K562 (cell line): Measurements from ENCODE around the gene LRRC4C. TPM values are rescaled to one million over a fixed set of nuclear protein-coding genes. Genes with fewer than 3 reads are reported as not detected.

Source experiments
- ATAC-seq: fragments of 200-7000 bp; cut with Tn5 transposase; 3 replicates; pipeline ENCODE4 v1.9.1; 2020; ENCODE audit warnings: moderate library complexity
- BruUV-seq: library from RNA; stranded (reverse); fragments of 400-500 nt; replicated peaks from 2 replicates; lab custom pipeline; 2021; lab: Mats Ljungman, UMichigan
- CTCF ChIA-PET: fragments of 300-600 bp; formaldehyde crosslinking; extraction: SDS; loops from one replicate; lab custom pipeline; 2021; ENCODE audit warnings: low intra/inter-chr PET ratio; lab: Yijun Ruan, JAX
- POLR2A ChIA-PET: fragments of 300-600, 350-650 bp; sonication (Branson Sonifier 250); formaldehyde crosslinking; extraction: SDS; loops from one replicate; lab custom pipeline; 2021; ENCODE audit warnings: antibody characterized with exemption, inconsistent platforms; lab: Yijun Ruan, JAX
- DNase-seq, 4 experiments: peaks; one replicate each; pipeline versions ENCODE4 v3.0.0 to v3.0.0-alpha.2; 2011 to 2018; ENCODE audit warnings: low spot score in 3 of 4, mixed read lengths in 3 of 4; ENCODE audit errors: extremely low read depth in 1 of 4
- FAIRE-seq: peaks from 2 replicates; lab custom pipeline; 2011; peaks lifted over from hg19 to GRCh38; lab: Jason Lieb, UNC
- H2AFZ ChIP-seq: 2 replicates; pipeline ENCODE4 v1.6.0; 2011; ENCODE audit warnings: low read depth, low read length, control low read depth, inconsistent platforms
- H3K27ac ChIP-seq: fragments of 200-600 bp; 3 replicates; pipeline ENCODE4 v1.8.0; 2011; ENCODE audit warnings: low read depth, mild to moderate bottlenecking, control low read depth, inconsistent platforms, low read length, moderate library complexity, mixed read lengths; ENCODE audit errors: extremely low read depth
- H3K27me3 ChIP-seq, 2 experiments: fragments of 300-600 bp in 1 of 2; 2 replicates in 1 of 2; 3 replicates in 1 of 2; pipeline versions ENCODE4 v1.6.0 to v1.8.0; 2011; ENCODE audit warnings: inconsistent platforms in 2 of 2, low read length in 2 of 2, mild to moderate bottlenecking in 1 of 2, mixed read lengths in 1 of 2, moderate library complexity in 1 of 2; ENCODE audit not compliant: control insufficient read depth in 2 of 2, insufficient read depth in 2 of 2
- H3K36me3 ChIP-seq: fragments of 300-600 bp; 3 replicates; pipeline ENCODE4 v1.8.0; 2011; ENCODE audit warnings: mild to moderate bottlenecking, low read length, inconsistent platforms; ENCODE audit not compliant: control insufficient read depth, insufficient read depth
- H3K4me1 ChIP-seq, 2 experiments: fragments of 200-600 bp in 1 of 2; replicated peaks in 1 of 2; 2 replicates in 1 of 2; 3 replicates in 1 of 2; pipeline versions ENCODE4 v1.5.1 to v1.8.0; 2011; ENCODE audit warnings: inconsistent platforms in 2 of 2, low read length in 2 of 2, mild to moderate bottlenecking in 1 of 2, mixed read lengths in 1 of 2, moderate library complexity in 1 of 2; ENCODE audit not compliant: control insufficient read depth in 2 of 2, insufficient read depth in 2 of 2
- H3K4me2 ChIP-seq: 2 replicates; pipeline ENCODE4 v1.6.1; 2011; ENCODE audit warnings: low read length, control low read depth, inconsistent platforms, mixed read lengths; ENCODE audit not compliant: insufficient read depth
- H3K4me3 ChIP-seq: fragments of 200-600 bp; sonication (generic), shearing (Covaris generic); 2 replicates; pipeline ENCODE4 v1.5.1; 2016; ENCODE audit warnings: control low read depth, inconsistent platforms
- H3K79me2 ChIP-seq: fragments of 200-600 bp; 3 replicates; pipeline ENCODE4 v1.8.0; 2011; ENCODE audit warnings: low read length, inconsistent platforms; ENCODE audit not compliant: control insufficient read depth, insufficient read depth
- H3K9ac ChIP-seq, 2 experiments: 2 replicates each; pipeline versions ENCODE4 v1.6.0 to v1.6.1; 2011; ENCODE audit warnings: low read depth in 2 of 2, low read length in 2 of 2, control low read depth in 1 of 2, inconsistent platforms in 1 of 2, mild to moderate bottlenecking in 1 of 2, mixed read lengths in 1 of 2; ENCODE audit not compliant: insufficient read depth in 1 of 2
- H3K9me1 ChIP-seq: one replicate; pipeline ENCODE4 v1.6.0; 2011; ENCODE audit warnings: inconsistent platforms, mild to moderate bottlenecking, low read length, moderate library complexity; ENCODE audit not compliant: control insufficient read depth, insufficient read depth
- H3K9me3 ChIP-seq: replicated peaks from 2 replicates; pipeline ENCODE4 v1.5.1; 2011; ENCODE audit warnings: low read depth, low read length, inconsistent platforms; ENCODE audit not compliant: control insufficient read depth, insufficient read depth
- H4K20me1 ChIP-seq: replicated peaks from 2 replicates; pipeline ENCODE4 v1.6.1; 2011; ENCODE audit warnings: low read length, inconsistent platforms, mixed read lengths; ENCODE audit not compliant: control insufficient read depth, insufficient read depth
- AFF4 ChIP-seq: sonication (generic); formaldehyde crosslinking; IDR thresholded peaks from 2 replicates; pipeline ENCODE4 v1.8.0; 2023; ENCODE audit warnings: mild to moderate bottlenecking, missing genetic modification reagents
- E2F4 ChIP-seq: sonication (generic); formaldehyde crosslinking; IDR thresholded peaks from 2 replicates; pipeline ENCODE4 v1.8.0; 2022; ENCODE audit warnings: mild to moderate bottlenecking, low read depth, missing genetic modification reagents
- KLF1 ChIP-seq: fragments of 450-650 bp; IDR thresholded peaks from 2 replicates; pipeline ENCODE4 v1.6.1; 2016; ENCODE audit warnings: missing genetic modification characterization, missing compliant biosample characterization
- KLF13 ChIP-seq: fragments of 450-650 bp; IDR thresholded peaks from 2 replicates; pipeline ENCODE4 v1.6.1; 2016; ENCODE audit warnings: missing genetic modification characterization, low read depth, mild to moderate bottlenecking, missing compliant biosample characterization, moderate library complexity, borderline replicate concordance
- NFE2L1 ChIP-seq: fragments of 450-650 bp; IDR thresholded peaks from 2 replicates; pipeline ENCODE4 v1.6.1; 2016; ENCODE audit warnings: missing genetic modification characterization, low read depth, mild to moderate bottlenecking, missing compliant biosample characterization, moderate library complexity, borderline replicate concordance
- ZNF3 ChIP-seq: fragments of 250-450 bp; sonication (Bioruptor Pico); IDR thresholded peaks from 2 replicates; pipeline ENCODE4 v1.5.0; 2021; ENCODE audit warnings: mild to moderate bottlenecking, moderate library complexity
- ZNF583 ChIP-seq: fragments of 250-450 bp; sonication (Bioruptor Pico); IDR thresholded peaks from 2 replicates; pipeline ENCODE4 v1.4.0; 2020
- whole genome bisulfite sequencing: fragments of 100-300 bp; shearing (Covaris generic); methylation state at CpG from one replicate; pipeline ENCODE4 v1.1.6; 2016; ENCODE audit warnings: low coverage, mixed read lengths; ENCODE audit not compliant: insufficient coverage; ENCODE audit errors: missing lambda C conversion rate; 5-methylcytosine and 5-hydroxymethylcytosine counted together
- in situ Hi-C: fragments of 300-500 bp; cut with MboI; formaldehyde crosslinking; loops from 4 replicates; pipeline ENCODE4 v1.15.0; 2018; ENCODE audit warnings: inconsistent platforms, mixed read lengths
- intact Hi-C: fragments of 100-400 bp; cut with micrococcal nuclease; formaldehyde crosslinking; loops from 2 replicates; pipeline ENCODE4 v1.14.2; 2022
- polyA plus RNA-seq, 8 experiments: library from polyadenylated mRNA; depleted of rRNA in 4 of 8; stranded (reverse) in 5 of 8; unstranded in 3 of 8; fragments of >200 nt; fragmentation: Nextera tagmentation in 2 of 8; fragmentation: Illumina TruSeq in 1 of 8; extraction: Ambion mirVana in 2 of 8; extraction: Trizol in 1 of 8; gene quantifications; 2 replicates each; pipeline versions ENCODE4 v1.2.1 to v1.2.3, GENCODE V29; 2011 to 2014; ENCODE audit warnings: inconsistent platforms in 1 of 8, missing spikeins in 1 of 8
- total RNA-seq, 7 experiments: library from RNA; depleted of rRNA in 6 of 7; stranded (reverse); fragments of >200 nt in 6 of 7; fragmentation: Illumina TruSeq in 2 of 7; extraction: Trizol in 2 of 7; gene quantifications; 2 replicates each; pipeline versions ENCODE4 v1.2.1 to v1.2.3, GENCODE V29; 2011 to 2021; ENCODE audit warnings: low replicate concordance in 1 of 7

The LRRC4C gene
- total and polyA plus RNA-seq, 9 of the 15 experiments (the other 6 are each of a cell fraction or from before 2014, with no cell fraction given) = not detected

- no peak for TF ChIP-seq NFE2L1 (tag)
- TF ChIP-seq KLF1 (tag) = no peak
Measured at GRCh38 chr11:41121600-41121999, 337.9 kb downstream of the LRRC4C start (continued).

GRCh38 chr11:41119484-41119883, 340.0 kb downstream of the LRRC4C start:
- Histone ChIP-seq H3K36me3 (no peaks in the 10 kb centered on the region), H3K4me1 (no peaks in the 10 kb centered on the region), H3K27me3 (no peaks in the 10 kb centered on the region), H2AFZ (no peak overlapping the region), H3K9ac (no peak overlapping the region), H3K9me3 (no peaks in the 10 kb centered on the region; the same call in 1 of the 2 replicates), H3K9me1 (no peaks in the 10 kb centered on the region), H3K4me3 (no peak overlapping the region), H4K20me1 (no peaks in the 10 kb centered on the region), H3K27ac (no peak overlapping the region), H3K79me2 (no peaks in the 10 kb centered on the region), H3K4me2 (no peak overlapping the region)
- ATAC-seq (no peak), DNase-seq (no peak), FAIRE-seq (no peak)
- no peak for TF ChIP-seq KLF13 (tag)
- TF ChIP-seq ZNF3 (CRISPR knock-in tag) = no peak
- no peak for TF ChIP-seq ZNF583
- TF ChIP-seq AFF4 (CRISPR knock-in tag) = no peak
- TF ChIP-seq E2F4 (CRISPR knock-in tag) = no peak
- intact Hi-C loops (no loop called here), in situ Hi-C loops (no loop called here)
- BruUV-seq = no TSS peak
- ChIA-PET CTCF (no interaction called here), POLR2A (no interaction called here)
- WGBS = 0% methylated on average over 2 of the region's 2 CpGs
